Stimulated activated CD8-positive, alpha-beta memory T cell treated with anti-CD3 and anti-CD28 coated beads, Interleukin-7, amount 100 ng/mL, for 4 hours (primary cell): ENCODE results near the gene PNISR.
"Not testable (repeated sequence)": the region's sequence is repeated elsewhere in the genome, so short reads cannot be mapped to it uniquely, and the experiment has no call there.

Experiments used
- DNase-seq, 2 donors: peaks; one replicate each; pipeline ENCODE4 v3.0.0-alpha.2; 2020; ENCODE audit warnings: low read depth in 2 of 2

The PNISR gene, protein sequence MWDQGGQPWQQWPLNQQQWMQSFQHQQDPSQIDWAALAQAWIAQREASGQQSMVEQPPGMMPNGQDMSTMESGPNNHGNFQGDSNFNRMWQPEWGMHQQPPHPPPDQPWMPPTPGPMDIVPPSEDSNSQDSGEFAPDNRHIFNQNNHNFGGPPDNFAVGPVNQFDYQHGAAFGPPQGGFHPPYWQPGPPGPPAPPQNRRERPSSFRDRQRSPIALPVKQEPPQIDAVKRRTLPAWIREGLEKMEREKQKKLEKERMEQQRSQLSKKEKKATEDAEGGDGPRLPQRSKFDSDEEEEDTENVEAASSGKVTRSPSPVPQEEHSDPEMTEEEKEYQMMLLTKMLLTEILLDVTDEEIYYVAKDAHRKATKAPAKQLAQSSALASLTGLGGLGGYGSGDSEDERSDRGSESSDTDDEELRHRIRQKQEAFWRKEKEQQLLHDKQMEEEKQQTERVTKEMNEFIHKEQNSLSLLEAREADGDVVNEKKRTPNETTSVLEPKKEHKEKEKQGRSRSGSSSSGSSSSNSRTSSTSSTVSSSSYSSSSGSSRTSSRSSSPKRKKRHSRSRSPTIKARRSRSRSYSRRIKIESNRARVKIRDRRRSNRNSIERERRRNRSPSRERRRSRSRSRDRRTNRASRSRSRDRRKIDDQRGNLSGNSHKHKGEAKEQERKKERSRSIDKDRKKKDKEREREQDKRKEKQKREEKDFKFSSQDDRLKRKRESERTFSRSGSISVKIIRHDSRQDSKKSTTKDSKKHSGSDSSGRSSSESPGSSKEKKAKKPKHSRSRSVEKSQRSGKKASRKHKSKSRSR

DNA sequence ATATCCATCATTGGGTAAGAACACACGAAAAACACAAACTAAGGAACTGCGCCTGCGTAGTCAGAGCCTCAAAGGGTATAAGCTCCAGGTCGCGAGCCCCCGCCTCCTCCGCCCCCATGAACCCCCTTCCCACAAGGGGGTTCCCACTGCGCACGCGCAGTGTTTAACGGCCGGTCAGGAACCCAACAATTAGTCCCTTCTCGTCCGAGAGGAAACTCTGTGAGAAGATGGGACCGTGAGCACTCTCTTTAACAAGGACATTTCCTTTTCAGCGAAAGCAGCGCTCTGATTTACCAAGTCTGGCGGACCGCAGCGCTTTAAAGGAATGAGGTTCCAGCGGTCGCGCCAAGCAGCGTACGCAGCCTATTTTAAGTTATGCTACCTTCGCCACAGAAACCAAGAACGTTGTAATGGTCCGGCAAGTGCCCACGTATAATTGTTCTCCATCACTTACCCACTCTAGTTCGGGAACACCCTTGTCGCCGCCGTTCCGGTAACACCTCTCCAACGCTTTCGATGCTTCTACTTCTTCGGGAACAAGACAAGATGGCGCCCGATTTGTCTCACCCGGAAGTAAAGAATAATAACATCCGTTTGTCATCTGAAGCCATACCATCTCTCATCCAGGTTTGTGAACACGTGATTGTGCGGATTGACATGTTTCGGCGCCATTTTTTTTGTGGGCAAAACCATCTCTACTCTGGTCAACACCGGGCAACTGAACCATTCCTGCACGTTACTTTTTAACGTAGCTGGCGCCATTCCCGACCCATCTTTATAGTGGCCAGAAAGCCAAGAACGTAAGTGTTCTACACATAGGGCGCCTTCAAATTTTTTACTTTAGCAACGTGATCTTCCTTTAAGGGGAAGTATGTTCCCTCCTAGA lies at the start of gene PNISR:
Gene PNISR (minus strand): TSS at position 548 of the 886 bp plus-strand sequence. CDS start 10,649 bp downstream, outside the sequence.
- DNase-seq = peak; percentile 82 to 89

DNA sequence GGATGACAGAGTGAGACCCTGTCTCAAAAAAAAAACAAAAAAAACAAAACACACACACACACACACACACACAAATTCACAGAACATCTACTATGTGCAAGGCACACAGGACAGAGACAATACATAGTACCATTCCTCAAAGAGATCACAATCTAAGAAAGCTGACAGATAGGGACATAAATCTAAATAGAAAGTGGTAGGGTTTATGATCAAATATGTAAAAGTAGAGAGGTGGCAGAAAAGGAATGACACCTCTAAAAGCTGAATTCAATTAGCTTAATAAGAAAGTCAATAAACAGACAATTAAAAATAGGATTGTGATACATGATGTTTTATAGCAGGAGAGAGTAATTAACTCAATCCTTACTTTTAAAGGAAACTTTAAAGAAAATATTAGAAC lies 48.6 kb upstream of the PNISR start:
- DNase-seq = no peak

DNA sequence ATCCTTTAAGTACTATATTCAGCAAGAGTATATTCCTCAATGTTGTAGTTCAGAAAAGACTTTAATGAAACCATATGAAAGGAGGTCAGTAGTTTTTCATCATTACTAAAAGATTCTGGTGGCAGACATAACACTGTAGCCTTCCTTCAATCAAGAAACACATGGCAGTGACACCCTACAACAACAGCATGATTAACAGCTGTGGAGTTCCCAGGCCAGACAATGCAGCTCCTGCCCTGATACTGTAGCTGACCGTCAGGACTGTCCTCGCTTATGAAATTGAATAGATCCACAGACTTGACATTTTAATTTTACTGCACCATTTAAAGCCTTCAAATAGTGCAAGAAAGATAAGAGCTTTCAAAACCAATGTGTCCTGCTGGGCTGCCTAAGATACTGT lies 46.5 kb upstream of the PNISR start:
- DNase-seq = no peak

DNA sequence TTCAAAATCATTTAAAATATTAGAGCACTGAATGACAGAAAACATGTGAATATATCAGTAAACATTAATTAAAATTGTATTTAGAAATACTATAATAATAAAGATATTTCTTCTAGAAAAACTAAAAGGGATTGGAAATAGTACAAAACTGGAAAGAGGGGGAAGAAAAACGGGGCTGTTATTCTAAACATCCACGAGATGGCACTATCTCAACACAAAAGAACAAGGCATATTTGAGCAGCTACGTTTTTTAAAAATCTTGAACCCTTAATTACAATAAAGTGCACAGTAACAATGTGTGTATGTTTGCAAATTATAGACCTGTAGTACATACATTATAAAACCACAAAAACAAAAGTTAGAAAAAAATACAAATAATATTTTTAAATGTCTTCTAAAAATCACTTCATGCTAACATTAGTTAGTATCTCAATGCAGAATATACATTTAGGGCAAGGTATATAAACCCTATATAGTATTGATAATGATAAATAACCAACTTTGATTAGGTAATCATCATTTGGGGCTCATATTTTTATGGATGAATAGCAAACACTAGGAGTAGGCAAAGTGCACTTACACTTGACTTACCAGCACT lies 42.5 kb upstream of the PNISR start:
- DNase-seq = no peak

DNA sequence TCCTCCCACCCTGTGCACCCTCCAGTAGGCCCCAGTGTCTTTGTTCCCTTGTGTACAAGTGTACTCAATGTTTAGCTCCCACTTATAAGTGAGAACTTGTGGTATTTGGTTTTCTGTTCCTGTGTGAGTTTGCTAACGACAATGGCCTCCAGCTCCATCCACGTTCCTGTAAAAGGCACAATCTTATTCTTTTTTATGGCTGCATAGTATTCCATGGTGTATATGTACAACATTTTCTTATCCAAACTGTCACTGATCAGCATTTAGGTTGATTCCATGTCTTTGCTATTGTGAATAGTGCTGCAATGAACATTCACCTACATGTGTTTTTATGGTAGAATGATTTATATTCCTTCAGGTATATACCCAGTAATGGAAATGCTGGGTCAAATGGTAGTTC lies 34.0 kb upstream of the PNISR start:
- DNase-seq = not testable (repeated sequence)

DNA sequence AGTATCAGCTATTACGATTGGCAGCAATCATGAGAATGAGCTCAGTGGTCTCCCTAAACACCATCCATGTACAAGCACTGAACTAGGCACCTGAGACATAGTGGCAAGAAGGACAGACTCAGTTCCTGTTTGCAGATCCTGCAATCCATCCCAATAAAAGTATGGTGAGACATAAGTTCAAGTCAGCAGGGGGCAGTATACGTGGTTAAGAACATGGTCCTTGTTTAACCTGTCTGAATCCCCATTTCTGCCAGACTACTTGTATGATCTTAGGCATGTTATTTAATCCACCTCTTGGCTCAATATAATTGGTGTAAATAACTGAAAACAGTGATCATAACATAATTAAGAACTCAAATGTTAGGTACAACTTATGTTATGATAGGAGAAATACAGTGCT lies 33.2 kb upstream of the PNISR start:
- no peak for DNase-seq

DNA sequence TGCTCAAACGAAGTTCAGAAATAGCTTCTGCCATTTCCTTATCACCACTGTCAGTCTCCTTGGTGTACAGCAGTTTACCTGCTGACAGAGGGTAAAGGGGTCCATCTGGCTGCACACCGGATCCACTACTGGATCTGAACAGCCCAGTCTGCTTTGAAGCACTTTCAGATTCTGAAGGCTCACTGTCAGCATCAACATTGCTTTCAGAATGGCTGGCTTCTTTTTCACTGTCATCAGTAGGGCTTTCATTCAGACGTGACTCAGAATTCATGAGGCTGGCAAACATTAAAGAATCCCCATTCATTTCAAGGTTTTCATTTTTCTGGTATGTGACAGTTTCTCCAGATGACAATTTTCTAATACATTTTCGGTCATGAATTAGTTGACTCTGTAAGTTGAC lies 21.0 kb upstream of the PNISR start:
- no peak for DNase-seq

DNA sequence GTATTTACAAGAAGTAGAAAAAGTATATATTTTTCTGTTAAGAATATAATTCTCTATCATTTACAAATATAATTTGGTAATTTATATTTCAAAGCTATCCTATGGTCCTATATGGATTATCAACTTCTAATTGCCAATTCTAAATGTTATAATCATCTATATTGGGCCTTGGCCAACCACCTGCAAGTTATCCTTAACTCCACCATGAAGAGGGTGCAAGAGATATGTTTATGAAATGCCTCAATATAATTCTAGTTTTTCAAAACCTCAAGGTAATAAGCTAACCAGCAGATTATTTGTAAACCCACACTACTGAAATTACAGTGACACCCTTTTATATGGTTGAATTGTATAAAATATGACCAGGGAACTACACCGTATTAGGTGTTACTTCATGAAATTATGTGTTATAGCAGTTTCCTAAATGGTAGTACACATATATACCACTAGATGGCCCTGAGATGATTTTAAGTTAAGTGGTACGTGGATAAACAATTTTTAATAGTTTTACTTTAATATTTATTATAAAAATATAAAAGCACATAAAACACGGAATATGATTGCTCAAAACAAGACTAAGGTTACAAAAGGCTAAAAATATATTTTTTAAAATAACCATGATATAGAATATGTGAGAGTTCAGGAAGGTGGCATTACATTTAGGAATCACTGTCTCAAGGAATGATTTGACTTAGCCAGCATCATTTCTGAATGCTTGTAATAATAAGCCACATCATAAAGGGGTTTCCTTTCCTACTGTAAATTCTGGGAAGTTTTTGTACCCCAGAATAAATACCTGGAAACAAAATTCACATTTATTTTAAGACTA lies 9.8 kb upstream of the PNISR start:
- no peak for DNase-seq

DNA sequence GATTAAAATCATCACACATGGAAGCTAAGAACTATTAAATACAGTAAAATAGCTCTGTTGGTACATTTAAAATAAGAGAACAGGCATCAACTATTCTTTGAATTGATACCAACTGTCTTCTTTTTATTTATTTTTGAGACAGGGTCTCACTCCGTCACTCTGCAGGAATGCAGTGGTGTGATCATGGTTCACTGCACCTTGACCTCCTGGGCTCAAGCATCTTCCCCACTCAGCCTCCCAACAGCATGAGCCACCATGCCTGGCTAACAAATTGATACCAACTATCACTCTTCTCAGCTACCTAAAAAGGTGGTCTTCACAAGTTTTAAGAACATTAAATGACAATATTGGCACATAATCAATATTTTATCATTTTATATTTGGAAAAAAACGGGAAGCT lies 7.8 kb upstream of the PNISR start:
- no peak for DNase-seq

DNA sequence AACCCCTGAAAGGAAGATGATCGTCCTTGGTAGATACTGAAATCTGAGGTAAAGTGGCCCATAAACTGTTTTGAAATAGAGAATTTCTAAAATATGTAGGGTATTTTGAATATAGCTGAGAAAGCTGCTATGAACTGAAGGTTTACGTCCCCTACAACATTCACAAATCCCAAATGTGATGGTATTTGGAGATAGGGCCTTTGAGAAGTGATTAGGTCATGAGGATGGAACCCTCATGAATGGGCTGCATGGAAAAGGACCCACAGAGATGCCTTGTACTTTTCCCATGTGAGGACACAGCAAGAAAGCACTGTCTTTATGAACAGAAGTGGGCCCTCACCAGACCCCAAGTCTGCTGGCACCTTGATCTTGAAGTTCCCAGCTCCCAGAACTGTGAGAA lies 6.8 kb upstream of the PNISR start:
- no peak for DNase-seq

DNA sequence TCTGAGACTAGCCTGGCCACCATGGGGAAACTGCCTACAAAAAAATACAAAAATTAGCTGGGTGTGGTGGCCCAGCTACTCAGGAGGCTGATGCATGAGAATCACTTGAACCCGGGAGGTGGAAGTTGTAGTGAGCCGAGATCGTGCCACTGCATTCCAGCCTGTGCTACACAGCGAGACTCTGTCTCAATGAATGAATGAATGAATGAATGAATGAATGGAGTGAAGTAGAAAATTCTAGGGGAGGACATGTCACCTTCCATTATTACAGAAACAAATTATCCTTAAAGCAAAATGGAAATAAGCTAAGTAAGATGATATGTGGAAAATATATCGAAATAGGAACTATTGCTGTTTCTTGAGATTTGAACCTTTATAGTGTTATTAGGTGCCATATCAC lies 2.9 kb upstream of the PNISR start:
- no peak for DNase-seq

DNA sequence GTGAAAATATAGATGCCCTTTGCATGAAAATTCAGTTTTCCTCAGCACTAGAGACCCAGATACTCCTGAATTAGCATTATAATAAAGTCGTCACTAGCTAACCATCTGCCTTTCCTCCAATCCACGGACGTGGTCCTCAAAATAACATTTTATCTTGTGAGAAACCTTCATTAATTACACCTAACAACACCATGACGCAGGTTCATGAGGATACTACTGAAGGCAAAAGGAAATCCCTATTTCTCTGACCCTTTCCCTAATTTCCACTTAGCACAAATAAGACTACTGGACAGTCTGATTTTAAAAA lies 1.3 kb upstream of the PNISR start:
- no peak for DNase-seq

DNA sequence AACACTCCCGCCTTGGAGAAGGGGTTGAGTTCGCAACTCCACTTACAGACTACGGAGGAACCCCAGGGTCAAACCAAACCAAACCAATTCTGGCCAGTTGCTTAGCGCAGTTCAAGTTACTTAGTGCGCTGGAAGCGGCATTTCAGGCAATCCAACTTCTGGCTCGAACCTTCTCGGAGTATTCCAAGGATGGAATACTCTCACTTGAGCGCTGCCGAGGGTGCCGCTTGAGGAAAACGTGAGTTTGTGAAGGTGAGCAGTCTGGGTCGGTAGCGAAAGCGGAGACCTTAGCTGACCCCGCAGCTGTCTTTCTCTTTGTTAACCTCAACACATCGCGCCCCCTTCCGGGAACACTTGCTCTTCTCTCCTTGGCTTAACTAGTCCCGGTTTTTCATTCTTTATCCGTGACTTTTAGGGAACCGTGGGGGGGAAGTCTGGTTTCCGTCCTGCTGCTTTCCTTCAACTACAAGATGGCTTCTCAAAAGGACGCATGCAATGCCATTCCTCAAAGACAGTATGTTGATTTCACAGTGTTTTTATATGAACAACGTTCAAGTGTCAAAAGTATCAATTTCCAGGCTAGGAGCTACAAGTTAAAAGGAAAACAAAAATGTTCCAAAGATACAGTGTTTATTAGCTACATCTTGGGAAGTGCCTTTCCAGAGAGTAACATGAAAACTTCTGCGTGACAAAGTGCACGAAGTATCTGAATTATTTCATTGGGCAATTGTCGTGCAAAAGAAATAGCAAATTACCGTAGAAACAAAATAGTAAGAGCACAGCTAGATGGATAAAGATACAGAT lies 741 bp upstream of the PNISR start:
- DNase-seq = peak; percentile 26 to 39

DNA sequence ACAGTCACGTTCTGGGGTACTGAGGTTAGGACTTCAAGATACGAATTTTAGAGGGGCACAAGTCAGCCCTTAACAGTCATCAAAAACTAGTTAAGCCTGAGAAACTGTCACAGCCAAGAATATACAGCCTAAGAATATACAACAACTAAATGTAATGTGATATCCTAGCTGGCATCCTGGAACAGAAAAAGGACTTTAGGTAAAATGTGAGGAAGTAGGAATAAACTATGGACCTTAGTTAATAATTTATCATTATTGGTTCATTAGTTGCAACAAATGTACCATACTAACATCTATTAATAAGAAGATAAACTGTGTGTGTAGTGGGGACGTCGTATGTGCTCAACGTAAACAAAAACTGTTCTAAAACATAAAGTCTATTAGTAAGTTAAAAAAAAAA lies 1.1 kb downstream of the PNISR start:
- DNase-seq = no peak

DNA sequence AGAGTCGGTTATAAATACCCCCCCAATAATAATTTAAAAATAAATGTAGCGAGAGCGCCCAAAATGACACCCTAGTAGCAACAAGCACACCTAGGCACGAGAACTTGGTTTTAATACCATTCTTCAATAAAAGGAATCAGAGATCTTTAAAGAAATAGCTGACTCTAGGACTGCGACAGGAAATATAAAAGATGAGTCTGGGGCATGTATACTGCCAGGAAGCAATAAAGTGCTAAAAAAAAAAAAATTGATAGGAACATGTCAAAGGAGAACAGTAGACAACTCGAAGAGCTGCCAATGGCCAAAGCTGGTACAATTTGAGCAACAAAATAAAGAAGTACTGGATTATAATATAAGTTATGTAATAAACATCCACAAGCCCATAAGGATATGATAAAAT lies 2.2 kb downstream of the PNISR start:
- DNase-seq = no peak

DNA sequence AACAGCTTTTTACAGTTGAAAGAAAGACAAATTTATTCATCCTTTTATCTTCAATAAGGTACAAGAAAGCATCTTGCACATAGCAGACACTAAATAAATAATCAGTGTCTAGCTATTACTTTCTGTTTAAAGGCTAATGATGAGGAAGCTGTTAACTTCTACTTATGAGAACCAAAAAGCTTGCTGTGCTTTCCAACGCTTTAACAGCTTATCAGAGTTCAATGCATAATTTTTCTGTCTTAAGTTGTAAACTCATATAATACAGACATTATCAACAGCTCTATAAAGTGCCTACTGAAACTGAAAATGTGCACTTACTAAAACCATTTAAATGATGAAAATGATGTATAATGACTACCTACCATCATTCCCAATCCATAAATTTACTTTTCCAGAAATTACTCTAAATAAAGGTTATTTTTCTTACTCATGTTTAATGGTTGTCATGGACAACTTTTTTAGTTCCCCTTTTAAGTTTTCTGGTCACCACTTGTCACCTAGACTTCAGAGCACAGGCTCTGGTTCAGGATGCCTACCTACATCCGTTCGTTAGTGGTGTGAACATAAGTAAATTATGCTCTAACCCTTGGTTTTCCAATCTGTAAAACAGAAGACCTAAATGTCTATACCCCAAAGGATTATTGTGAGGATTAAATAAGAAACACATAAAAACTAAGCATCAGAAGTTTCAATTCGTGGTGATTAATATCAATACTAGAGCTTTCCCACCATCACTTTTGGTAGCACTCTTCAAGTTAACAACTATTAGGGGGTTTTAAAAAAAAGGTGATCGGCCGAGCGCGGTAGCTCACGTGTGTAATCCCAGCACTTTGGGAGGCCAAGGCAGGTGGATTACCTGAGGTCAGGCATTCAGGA lies 8.0 kb downstream of the PNISR start:
- DNase-seq = no peak

DNA sequence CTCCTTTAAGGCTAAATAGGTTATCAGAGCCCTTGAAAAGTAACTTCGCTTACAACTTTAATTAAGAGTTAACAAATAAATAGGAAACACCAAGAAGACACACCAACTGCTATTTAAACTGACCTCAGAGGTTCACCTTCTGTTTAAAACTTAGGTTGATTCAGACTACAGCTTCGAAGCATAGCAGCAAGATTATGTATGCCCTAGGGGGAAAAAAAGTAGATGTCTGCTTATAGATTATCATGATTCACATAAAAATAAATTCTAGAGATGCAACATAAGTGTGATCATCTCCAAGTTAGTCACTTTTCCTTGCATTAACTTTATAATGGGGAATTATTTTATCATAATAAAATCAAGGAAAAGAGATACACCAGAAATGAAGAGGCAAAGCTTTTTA lies 8.9 kb downstream of the PNISR start:
- no peak for DNase-seq

DNA sequence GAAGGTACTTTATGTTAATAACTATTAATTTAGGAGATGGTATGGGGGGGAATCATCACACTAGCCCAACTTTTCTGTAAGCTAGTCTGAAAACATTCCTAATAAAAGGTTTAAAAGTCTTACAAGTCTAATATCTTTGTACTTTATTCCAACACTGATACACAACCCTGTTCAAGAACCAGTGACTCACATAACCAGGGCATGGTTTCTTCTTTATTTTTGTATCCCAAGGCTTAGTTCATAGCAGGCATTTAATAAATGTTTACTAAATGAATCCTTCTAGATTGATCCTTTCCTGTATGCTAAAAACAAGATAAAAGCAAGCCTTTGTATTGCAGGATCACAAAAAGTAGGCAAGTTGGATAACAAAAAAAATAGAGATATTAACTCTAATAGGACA lies 9.7 kb downstream of the PNISR start:
- DNase-seq = no peak

DNA sequence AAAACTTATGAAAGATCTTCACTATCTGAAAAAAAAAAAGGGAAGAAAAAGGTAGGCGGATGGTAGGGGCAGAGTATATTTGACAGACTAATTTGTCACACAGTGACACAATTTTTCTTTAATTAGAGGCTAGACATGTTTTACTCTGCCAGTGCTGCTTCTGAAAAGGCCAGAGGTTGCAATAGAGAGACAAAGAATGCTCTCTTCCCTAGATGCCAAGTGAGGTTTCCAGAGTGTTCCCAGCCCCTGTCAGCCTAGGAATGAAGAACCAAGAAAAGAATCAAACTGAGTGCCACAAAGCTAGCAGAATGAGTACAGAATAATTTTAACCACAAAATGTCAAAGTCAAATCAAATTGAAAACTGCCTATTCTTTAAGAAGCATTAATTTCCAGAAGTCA lies 13.0 kb downstream of the PNISR start:
- no peak for DNase-seq
